ENCODE measurements around the gene TTC21B.

The TTC21B gene

DNA sequence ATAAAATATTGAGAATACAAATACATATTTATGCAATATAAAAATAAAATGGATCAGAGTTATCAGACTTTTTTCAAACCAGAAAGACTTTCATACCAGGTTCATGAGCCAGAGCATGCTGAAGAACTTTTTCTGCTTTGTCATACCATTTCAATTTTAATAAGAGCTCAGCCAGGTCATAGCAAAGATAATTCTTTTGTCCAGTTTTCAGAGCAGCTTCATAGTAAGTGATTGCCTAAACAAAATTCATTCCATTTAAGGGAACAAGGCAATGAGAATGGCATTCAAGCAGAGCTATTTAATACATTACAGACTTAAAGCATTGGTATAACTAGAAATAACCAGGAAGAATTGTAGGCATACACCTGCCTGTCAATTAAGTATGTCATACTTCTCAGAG lies 42.3 kb downstream of the TTC21B start:
- no peak for ATAC-seq (ENCODE audit: low read depth)
- no peaks in the 10 kb centered on the region for H3K4me1 ChIP-seq (ENCODE audit: insufficient read depth, poor library complexity, severe bottlenecking)
- DNase-seq (ENCODE audit: low spot score): no peak
- no peak overlapping the region for H3K4me3 ChIP-seq (ENCODE audit: severe bottlenecking)
- no peaks in the 10 kb centered on the region for H3K9me3 ChIP-seq (ENCODE audit: severe bottlenecking)
- H3K27me3 ChIP-seq (ENCODE audit: insufficient read depth, poor library complexity, severe bottlenecking): no peaks in the 10 kb centered on the region
- H3K27ac ChIP-seq (ENCODE audit: poor library complexity, severe bottlenecking): no peak overlapping the region
- H3K36me3 ChIP-seq (ENCODE audit: low read depth): peaks cover 44% of the 10 kb centered on the region
- TF ChIP-seq CTCF (IDR thresholded peaks at IDR 0.05; ENCODE audit: poor library complexity, severe bottlenecking): no peak

- peaks cover 35% of the 10 kb centered on the region for H3K36me3 ChIP-seq (ENCODE audit: low read depth)
- no peaks in the 10 kb centered on the region for H3K27me3 ChIP-seq (ENCODE audit: insufficient read depth, poor library complexity, severe bottlenecking)
- no peaks in the 10 kb centered on the region for H3K4me1 ChIP-seq (ENCODE audit: insufficient read depth, poor library complexity, severe bottlenecking)
- DNase-seq (ENCODE audit: low spot score) (no peak), ATAC-seq (ENCODE audit: low read depth) (no peak)
- no peak overlapping the region for H3K27ac ChIP-seq (ENCODE audit: poor library complexity, severe bottlenecking)
- no peaks in the 10 kb centered on the region for H3K9me3 ChIP-seq (ENCODE audit: severe bottlenecking)
- TF ChIP-seq CTCF (IDR thresholded peaks at IDR 0.05; ENCODE audit: poor library complexity, severe bottlenecking): no peak
- H3K4me3 ChIP-seq (ENCODE audit: severe bottlenecking): no peak overlapping the region
Observed at GRCh38 chr2:165909466-165909865, 44.1 kb downstream of the TTC21B start.

- no peak for TF ChIP-seq CTCF (IDR thresholded peaks at IDR 0.05; ENCODE audit: poor library complexity, severe bottlenecking)
- H3K36me3 ChIP-seq (ENCODE audit: low read depth): peaks cover 28% of the 10 kb centered on the region
- DNase-seq (ENCODE audit: low spot score) (no peak), ATAC-seq (ENCODE audit: low read depth) (no peak)
- no peaks in the 10 kb centered on the region for H3K27me3 ChIP-seq (ENCODE audit: insufficient read depth, poor library complexity, severe bottlenecking)
- no peaks in the 10 kb centered on the region for H3K9me3 ChIP-seq (ENCODE audit: severe bottlenecking)
- H3K4me3 ChIP-seq (ENCODE audit: severe bottlenecking): no peak overlapping the region
- no peaks in the 10 kb centered on the region for H3K4me1 ChIP-seq (ENCODE audit: insufficient read depth, poor library complexity, severe bottlenecking)
- H3K27ac ChIP-seq (ENCODE audit: poor library complexity, severe bottlenecking): no peak overlapping the region
Observed at GRCh38 chr2:165905854-165906253, 47.7 kb downstream of the TTC21B start.

DNA sequence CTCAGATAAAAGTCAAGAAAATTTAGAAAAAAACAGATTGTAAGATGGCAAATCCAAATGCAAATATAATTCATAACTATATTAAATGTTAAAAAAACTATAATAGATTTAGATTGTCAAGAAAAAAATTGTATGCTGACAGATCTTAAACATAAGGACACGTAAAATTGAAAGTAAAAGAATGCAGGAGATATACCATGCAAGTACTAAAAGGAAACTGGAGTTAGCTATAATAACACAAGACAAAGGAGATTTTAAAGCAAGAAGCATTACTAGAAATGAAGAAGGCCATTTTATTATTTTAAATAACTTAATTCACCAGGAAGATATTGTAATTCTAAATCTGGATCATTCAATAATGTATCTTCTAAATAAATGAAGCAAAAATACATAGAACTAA lies 48.3 kb downstream of the TTC21B start:
- no peak overlapping the region for H3K27ac ChIP-seq (ENCODE audit: poor library complexity, severe bottlenecking)
- no peaks in the 10 kb centered on the region for H3K9me3 ChIP-seq (ENCODE audit: severe bottlenecking)
- TF ChIP-seq CTCF (IDR thresholded peaks at IDR 0.05; ENCODE audit: poor library complexity, severe bottlenecking): no peak
- no peak overlapping the region for H3K4me3 ChIP-seq (ENCODE audit: severe bottlenecking)
- H3K36me3 ChIP-seq (ENCODE audit: low read depth): peaks cover 26% of the 10 kb centered on the region
- DNase-seq (ENCODE audit: low spot score) (no peak), ATAC-seq (ENCODE audit: low read depth) (no peak)
- H3K4me1 ChIP-seq (ENCODE audit: insufficient read depth, poor library complexity, severe bottlenecking): no peaks in the 10 kb centered on the region
- H3K27me3 ChIP-seq (ENCODE audit: insufficient read depth, poor library complexity, severe bottlenecking): no peaks in the 10 kb centered on the region

DNA sequence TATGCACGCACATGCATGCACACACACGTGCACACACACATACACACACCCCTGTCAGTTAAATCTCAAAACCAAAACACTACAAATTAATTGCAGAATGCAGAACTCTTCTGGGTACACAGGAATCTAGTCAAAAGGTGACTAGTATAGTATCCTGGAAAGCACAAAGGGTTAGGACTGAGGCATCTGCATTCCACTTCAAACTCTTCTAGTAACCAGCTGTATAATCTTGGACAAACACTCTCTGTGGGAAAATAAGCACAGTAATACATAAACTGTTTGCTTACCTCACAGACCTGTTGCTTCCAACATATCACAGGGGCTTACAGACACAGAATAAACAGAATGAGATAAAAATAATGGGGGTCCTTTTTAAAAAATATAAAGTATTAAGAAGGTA lies 49.1 kb downstream of the TTC21B start:
- H3K27ac ChIP-seq (ENCODE audit: poor library complexity, severe bottlenecking): no peak overlapping the region
- no peaks in the 10 kb centered on the region for H3K9me3 ChIP-seq (ENCODE audit: severe bottlenecking)
- no peak for DNase-seq (ENCODE audit: low spot score)
- no peak overlapping the region for H3K4me3 ChIP-seq (ENCODE audit: severe bottlenecking)
- TF ChIP-seq CTCF (IDR thresholded peaks at IDR 0.05; ENCODE audit: poor library complexity, severe bottlenecking): no peak
- peaks cover 27% of the 10 kb centered on the region for H3K36me3 ChIP-seq (ENCODE audit: low read depth)
- no peak for ATAC-seq (ENCODE audit: low read depth)
- peaks cover under 1% of the 10 kb centered on the region for H3K4me1 ChIP-seq (ENCODE audit: insufficient read depth, poor library complexity, severe bottlenecking)
- no peaks in the 10 kb centered on the region for H3K27me3 ChIP-seq (ENCODE audit: insufficient read depth, poor library complexity, severe bottlenecking)

All from RWPE2 (cell line).